ENCODE data around the gene FRMPD3. TPM values are rescaled to one million over a fixed set of nuclear protein-coding genes. Genes with fewer than 3 reads are reported as not detected.

The FRMPD3 gene
- total RNA-seq, 1 donor from 2014 or later: 0.96 TPM

DNA sequence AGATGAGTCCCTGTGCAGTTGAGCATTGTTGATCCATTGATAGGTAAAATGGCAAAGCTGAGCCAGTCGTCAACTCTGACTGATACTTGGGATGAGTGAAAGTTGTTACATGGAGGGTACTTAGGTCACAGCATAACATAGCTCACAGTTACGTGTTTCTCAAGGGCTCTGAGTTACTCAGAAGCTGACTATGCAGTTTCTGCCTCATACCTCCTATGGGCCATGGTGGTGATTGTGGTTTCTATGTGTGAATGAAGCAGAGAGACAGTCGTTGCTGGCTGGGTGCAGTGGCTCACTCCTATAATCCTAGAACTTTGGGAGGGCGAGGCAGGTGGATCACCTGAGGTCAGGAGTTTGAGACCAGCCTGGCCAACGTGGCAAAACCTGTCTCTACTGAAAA lies 30.8 kb downstream of the FRMPD3 start:
- no peak for DNase-seq (ENCODE audit: low spot score)

DNA sequence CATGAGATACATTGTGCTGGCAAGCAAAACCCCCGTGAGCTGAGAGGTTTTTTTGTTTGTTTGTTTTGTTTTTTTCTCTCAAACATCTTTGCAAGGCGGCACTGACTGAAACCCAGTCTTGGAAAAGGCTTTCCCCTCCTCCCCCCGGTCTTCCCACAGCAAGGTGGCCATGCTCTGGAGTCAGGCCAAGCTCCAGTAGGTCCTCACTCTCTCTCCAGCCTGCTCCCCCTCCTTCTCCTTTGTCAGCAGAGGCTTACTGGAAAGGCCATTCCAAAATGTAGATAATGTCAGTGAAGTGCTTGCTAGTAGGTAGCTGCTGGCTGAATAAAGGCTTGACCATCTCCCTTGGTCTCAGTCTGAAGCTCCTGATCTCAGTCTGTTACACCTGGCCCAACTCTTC lies 32.6 kb downstream of the FRMPD3 start:
- no peak for DNase-seq (ENCODE audit: low spot score)

DNA sequence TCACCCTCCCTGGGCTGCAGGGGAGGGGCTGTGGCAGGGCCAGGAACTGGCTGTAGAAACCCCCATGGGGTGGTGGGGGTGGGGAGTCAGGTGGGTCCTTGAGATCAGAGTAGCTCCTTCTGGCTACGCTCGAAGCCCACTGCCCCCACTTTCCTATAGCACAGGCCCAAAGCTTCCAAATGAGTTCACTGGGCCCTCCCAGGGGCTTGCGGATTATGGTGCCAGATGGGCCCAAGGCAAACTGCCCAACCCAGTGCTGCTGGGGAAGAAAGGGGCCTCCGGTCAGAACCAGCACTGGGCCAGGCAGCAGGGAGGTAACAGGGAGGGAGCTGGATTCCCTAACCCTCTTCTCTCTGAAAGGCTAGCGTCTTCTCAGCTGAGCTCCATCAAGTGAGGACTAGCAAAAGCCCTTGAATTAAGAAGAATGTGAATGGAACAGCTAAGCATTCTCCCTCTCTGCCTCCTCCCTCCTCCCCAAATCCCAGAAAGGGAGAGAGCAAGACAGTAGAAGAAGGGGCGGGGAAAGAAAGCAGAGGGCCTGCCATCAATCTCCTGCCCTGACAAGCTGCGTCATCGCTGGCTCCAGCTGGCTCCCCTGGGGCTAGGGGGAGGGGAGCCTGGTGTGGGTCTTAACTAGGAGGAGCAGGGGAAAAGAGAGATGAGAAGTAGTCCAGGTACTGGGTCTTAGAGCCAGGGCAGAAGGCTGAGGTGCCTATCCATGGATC lies 34.7 kb downstream of the FRMPD3 start:
- DNase-seq (ENCODE audit: low spot score): no peak

DNA sequence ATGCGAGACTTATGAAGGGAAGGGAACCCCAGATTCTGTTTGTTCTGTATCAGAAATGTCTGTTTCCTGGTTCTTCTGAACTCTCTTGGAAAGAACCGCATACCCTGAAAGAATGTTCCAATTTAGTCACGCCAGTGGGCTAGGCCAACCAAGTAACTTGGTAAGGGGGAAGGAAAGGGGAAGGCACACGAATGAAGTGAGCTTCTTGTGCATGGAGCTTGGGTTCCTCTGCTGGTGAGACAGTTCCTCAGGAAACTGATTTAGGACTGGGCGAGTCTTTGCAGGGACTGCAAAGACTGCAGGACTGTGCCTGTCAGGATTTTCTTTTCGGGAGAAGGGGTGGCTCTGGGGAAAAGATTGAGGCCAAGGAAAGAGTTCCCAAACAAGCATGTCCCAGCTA lies 35.6 kb downstream of the FRMPD3 start:
- no peak for DNase-seq (ENCODE audit: low spot score)

DNA sequence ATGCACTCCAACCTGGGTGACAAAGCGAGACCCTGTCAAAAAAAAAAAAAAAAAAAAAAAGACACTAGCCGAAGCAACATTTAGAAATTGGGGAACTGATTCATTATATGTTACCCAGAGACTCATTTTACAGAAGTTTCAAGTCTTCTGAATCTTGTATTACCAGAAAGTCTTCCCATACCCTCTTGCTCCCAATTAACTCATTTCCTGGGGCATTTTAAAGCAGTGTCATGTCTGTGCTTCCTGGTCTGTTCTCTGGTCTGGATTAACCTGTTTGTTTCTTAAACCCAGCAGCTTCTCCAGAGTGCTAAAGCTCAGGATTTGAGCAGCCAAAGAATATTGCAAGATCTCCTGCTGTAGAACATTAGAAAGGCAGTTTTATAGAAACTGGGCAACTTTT lies 43.7 kb downstream of the FRMPD3 start:
- no peak for DNase-seq (ENCODE audit: low spot score)

DNA sequence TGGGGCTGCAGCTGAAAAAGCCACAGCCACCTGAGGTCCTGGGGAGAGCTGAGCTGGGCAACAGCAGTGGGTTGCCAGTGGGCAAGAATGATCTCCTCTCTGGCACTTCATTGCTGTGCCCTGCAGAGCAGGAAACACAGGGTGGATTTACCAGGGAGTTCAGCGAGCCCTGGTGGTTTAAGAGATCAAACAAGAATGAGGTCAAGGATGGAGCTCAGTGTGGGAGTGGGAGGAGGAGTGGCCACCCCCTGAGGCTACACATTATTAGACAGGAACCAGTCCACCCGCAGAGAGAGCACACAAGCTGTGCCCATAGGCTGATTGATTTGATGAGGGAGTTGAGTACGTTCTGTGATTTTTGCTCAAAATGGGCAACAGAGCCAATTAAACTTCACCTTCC lies 47.3 kb downstream of the FRMPD3 start:
- no peak for DNase-seq (ENCODE audit: low spot score)

Other genes starting within 250 kb of the FRMPD3 start
- 2.7 TPM for gene NUP62CL, start 243.2 kb upstream of the FRMPD3 start, total RNA-seq
- not detected for gene DNAAF6, start 243.0 kb upstream of the FRMPD3 start, total RNA-seq
- 40.8 TPM for gene PRPS1, start 178.9 kb downstream of the FRMPD3 start, total RNA-seq